Omental fat pad (tissue), 4 donors: ENCODE results near the gene DPP6. TPM values are rescaled to one million over a fixed set of nuclear protein-coding genes. Genes with fewer than 3 reads are reported as not detected.

Source experiments
- ATAC-seq: fragments of 150-250 bp; one replicate; pipeline ENCODE4 v1.9.1; 2016; ENCODE audit warnings: mild to moderate bottlenecking, moderate library complexity; ENCODE audit not compliant: low FRiP score
- DNase-seq: peaks from one replicate; pipeline ENCODE4 v3.0.0-alpha.2; 2019; ENCODE audit warnings: low spot score
- total RNA-seq, 4 donors: library from RNA; depleted of rRNA; stranded (reverse); fragments of >200 nt; gene quantifications; one replicate each; pipeline ENCODE4 v1.1.0, GENCODE V29; 2016
- TF ChIP-seq, protein P1 (sequence below), 3 donors: fragments of 450-650 bp; IDR thresholded peaks; one replicate each; pipeline ENCODE4 v1.5.1; 2016 to 2017; ENCODE audit warnings: antibody characterized with exemption in 3 of 3, mild to moderate bottlenecking in 3 of 3, moderate library complexity in 2 of 3

DPP6 gene
- total RNA-seq, 4 donors from 2014 or later = 0.13 to 1.8 (median 1.3) TPM

DNA sequence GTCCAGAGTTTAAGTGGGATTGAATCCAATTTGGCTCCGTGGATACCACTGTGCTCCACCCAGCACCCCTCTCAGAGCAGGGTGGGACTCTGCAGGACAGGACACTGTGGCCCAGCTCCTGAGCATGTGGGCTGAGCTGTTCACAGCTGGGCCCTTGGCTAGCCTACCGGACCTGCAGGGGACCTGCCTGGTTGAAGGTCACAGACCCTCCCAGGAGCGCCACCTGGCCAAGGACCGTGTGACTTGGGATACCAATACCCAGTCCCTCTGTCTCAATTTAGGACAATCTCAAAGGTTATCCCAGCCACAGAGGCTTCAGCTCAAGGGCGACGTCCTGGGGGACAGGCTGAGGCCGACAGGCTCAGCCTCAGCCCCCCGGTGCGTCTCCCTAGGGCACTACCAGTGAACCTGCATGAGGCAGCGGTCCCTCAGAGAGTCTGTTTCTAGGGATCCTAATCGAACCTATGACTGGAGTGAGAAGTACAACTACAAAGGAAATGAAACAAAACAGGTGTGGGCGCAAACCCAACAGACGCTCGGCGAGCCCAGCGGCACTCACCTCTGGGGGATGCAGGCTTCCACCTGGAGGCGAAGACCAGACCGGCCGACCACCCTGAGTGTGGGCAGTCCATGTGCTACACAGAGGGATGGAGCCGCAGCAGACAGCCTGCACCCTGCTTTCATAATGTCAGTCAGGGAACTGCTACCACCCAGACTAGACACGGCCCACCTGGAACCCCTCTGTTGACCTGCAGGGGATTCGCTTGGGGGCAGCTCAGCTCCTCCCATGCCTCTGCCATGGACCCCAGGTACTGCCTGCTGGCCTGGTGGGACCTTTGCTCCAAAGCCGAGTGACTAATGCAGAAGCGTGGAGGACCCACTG, 847.0 kb downstream of the DPP6 start:
- no peak for ATAC-seq
- DNase-seq = no peak
- TF ChIP-seq, protein P1, sequence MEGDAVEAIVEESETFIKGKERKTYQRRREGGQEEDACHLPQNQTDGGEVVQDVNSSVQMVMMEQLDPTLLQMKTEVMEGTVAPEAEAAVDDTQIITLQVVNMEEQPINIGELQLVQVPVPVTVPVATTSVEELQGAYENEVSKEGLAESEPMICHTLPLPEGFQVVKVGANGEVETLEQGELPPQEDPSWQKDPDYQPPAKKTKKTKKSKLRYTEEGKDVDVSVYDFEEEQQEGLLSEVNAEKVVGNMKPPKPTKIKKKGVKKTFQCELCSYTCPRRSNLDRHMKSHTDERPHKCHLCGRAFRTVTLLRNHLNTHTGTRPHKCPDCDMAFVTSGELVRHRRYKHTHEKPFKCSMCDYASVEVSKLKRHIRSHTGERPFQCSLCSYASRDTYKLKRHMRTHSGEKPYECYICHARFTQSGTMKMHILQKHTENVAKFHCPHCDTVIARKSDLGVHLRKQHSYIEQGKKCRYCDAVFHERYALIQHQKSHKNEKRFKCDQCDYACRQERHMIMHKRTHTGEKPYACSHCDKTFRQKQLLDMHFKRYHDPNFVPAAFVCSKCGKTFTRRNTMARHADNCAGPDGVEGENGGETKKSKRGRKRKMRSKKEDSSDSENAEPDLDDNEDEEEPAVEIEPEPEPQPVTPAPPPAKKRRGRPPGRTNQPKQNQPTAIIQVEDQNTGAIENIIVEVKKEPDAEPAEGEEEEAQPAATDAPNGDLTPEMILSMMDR (IDR thresholded peaks at IDR 0.05) = no peak

DNA sequence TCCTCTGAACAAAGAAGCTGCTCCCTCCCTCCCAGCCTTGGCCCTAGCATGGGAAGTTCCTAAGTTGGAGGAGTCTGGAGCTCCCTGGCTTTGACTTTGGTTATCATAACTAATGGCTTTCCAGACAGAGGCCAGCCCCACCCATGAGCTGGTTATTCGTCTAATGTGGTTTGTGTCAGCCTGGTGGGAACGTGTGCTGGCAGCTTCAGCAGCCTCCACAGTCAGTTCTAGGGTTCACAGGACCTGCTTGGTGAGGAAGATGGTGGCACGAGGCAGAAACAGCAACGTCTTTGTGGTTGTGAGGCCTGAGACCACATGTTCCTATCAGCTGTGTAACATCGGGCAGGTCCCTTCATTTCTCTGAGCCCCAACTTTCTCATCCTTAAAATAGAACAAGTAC, 847.7 kb downstream of the DPP6 start:
- ATAC-seq (no peak), DNase-seq (no peak)
- TF ChIP-seq, protein P1 (IDR thresholded peaks at IDR 0.05) = no peak

DNA sequence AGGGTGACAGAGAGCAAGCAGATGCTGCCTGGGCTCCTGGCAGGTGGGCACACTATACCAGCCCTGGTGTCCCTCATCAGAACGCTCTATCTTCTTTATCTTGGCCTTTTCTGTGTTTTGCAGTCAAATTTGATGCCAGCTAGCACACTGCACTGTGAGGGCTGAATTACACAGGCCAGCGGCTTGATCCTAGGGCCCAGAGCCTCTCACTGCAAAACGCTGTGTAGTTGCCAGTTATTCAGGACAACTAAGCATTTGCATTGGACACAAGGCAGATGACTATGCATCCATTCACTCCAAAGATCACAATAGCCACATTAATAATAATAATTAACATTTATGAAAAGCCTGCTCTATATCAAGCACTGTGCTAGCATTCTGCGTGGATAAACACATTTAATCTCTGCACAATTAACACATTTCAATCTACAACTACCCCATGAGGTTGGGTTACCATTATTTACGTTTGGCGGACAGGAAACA, 850.4 kb downstream of the DPP6 start:
- DNase-seq (no peak), ATAC-seq (no peak)
- TF ChIP-seq, protein P1 (IDR thresholded peaks at IDR 0.05) = no peak

DNA sequence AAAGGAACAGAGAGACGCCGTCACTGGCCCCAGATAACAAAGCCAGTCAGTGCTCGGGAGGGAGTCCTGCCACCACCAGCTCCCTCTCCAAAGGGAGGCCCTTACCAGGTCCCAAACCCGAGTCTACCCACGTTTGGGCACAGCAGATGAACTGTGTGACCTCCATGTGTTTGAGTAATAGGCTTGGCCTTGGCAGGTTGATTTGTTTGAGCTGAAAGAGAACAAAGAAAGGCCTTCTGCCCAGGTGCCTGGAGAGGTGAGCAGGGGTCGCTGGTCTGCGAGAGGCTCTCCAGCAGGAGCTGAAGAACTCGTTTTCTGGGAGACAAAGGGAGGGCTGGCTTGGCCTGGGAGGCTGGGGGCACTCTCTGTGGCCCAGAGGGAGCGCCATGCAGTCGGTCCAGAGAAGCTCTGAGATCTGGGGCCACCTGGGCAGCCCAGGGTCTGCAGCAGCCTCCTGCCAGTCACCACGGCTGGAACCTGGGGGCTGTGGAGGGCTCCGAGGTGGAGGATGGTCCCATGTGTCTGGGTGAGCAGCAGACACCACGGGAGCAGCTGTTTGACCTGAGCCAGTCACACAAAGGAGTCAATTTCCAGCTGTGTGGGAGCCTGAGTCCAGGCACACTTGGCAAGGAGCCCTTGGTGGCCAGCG, 851.0 kb downstream of the DPP6 start:
- DNase-seq (no peak), ATAC-seq (no peak)
- TF ChIP-seq, protein P1 (IDR thresholded peaks at IDR 0.05) = no peak

DNA sequence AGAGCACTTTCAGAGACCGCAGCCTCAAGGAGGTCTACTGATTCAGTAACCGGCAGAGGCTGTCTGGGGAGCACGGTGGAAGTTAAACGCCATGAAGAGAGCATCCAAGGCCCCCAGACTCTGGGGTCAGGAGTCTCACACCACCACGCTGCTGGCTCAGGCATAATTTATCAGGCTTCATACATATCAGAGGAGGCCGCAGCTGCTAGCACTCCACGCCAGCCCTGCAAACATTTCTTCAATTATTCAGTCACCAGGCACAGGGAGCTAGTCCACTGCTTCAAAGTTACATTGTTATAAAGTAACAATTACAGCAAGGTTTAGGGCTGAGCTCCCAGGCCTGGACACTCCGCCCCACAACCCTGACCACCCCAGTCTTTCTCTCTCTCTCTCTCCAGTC, 852.9 kb downstream of the DPP6 start:
- DNase-seq (no peak), ATAC-seq (no peak)
- TF ChIP-seq, protein P1 (IDR thresholded peaks at IDR 0.05) = no peak

DNA sequence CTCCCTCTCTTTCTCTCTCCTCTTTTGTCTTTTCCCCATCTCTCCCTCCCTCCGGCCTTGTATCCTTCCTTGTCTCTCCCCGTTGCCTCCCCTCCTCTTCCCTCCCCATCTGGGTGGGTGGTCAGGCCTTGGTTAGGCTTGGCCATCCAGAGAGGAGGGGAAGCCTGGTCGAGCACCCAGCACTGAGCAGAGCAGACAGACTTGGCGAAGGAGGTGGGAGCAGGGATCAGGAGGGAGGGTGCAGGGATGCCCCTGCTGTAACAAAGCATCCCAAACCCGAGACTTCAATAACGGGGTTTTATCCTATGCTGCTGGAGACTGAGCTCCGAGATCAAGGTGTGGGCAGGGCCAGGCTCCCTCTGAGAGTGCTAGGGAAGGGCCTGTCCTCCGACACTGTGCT, 853.4 kb downstream of the DPP6 start:
- DNase-seq (no peak), ATAC-seq (no peak)

More for the DNA sequence above, 853.4 kb downstream of the DPP6 start:
- TF ChIP-seq, protein P1 (IDR thresholded peaks at IDR 0.05) = no peak
